PFSK-1 (cell line): ENCODE data around the gene RIMOC1.

ENCODE experiments used
- FOXP2 ChIP-seq: optimal IDR thresholded peaks from 2 replicates; pipeline ENCODE3; 2011; ENCODE audit warnings: borderline replicate concordance, control low read depth, inconsistent platforms; ENCODE audit not compliant: insufficient read depth; ENCODE audit errors: extremely low read length, extremely low read depth
- POLR2AphosphoS5 ChIP-seq: IDR thresholded peaks from 2 replicates; pipeline ENCODE4 v1.6.1; 2012; ENCODE audit warnings: low read depth, mild to moderate bottlenecking, control low read depth, low read length, moderate library complexity
- SIN3A ChIP-seq: IDR thresholded peaks from 2 replicates; pipeline ENCODE4 v1.6.1; 2012; ENCODE audit warnings: mild to moderate bottlenecking, low read length, moderate library complexity, borderline replicate concordance; ENCODE audit not compliant: insufficient read depth

DNA sequence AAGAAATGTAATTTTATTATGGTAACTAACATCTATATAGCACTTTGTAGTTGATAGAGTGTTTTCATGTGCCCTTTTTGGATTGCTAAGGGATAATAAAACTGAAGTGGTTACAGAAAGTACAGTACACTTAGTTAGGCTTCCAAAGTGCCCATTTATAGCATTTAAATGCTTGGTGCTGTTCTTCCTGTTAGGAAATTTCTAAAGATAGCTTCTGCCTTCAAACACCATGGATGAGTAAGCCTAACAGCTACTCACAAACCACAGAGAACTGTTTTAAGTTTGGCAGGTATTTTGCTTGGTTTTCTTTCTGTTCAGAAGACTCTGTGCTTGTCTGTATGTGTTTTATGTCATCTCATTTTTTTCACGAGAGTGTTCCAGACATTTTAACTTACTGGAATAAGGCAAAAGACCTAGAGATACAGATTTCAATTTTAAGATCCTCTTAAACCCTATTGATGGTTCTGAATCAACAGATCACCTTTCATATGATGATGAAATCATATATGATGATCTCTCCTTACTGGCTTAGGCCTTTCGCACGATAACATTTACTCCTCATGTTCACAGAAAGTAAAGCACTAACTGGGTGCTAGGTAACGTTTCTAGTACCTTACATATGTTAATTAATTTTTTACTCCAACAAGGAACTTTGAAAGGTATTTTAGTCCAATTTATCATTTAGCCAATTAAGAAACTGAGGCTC lies 4.4 kb downstream of the RIMOC1 start:
- TF ChIP-seq POLR2AphosphoS5 (no peak), SIN3A (no peak), FOXP2 (no peak)
